A549 (cell line): ENCODE measurements around the gene EXOC7.

Experiments
- CTCF ChIP-seq: fragments of >200 bp; sonication (Bioruptor Twin); formaldehyde crosslinking; IDR thresholded peaks from 3 replicates; pipeline ENCODE4 v1.5.1; 2016
- EP300 ChIP-seq, 2 experiments: fragments of >200 bp; sonication (Bioruptor Twin); formaldehyde crosslinking; IDR thresholded peaks; 2 replicates in 1 of 2; 3 replicates in 1 of 2; pipeline ENCODE4 v1.6.1; 2016 to 2017
- PBX3 ChIP-seq: IDR thresholded peaks from 2 replicates; pipeline ENCODE4 v1.6.1; 2012
- POLR2A ChIP-seq: IDR thresholded peaks from 2 replicates; pipeline ENCODE4 v1.6.1; 2012; ENCODE audit warnings: mild to moderate bottlenecking, low read length
- POLR2AphosphoS2 ChIP-seq: conservative IDR thresholded peaks from 2 replicates; pipeline ENCODE4 v1.6.1; 2012; ENCODE audit warnings: low read length, improper control_type of control experiment, inconsistent platforms
- RFX5 ChIP-seq: fragments of 450-650 bp; IDR thresholded peaks from 2 replicates; pipeline ENCODE4 v1.7.1; 2014; ENCODE audit warnings: antibody characterized with exemption, mild to moderate bottlenecking, moderate library complexity

GRCh38 chr17:76134911-76135809, 31.6 kb upstream of the EXOC7 start:
- TF ChIP-seq POLR2AphosphoS2, result no peak
- no peak for TF ChIP-seq CTCF
- TF ChIP-seq PBX3, result no peak
- no peak for TF ChIP-seq POLR2A
- TF ChIP-seq EP300 (IDR thresholded peaks at IDR 0.05), result no peak
- no peak for TF ChIP-seq RFX5
